ENCODE data around the gene SPP2.

Gene SPP2

DNA sequence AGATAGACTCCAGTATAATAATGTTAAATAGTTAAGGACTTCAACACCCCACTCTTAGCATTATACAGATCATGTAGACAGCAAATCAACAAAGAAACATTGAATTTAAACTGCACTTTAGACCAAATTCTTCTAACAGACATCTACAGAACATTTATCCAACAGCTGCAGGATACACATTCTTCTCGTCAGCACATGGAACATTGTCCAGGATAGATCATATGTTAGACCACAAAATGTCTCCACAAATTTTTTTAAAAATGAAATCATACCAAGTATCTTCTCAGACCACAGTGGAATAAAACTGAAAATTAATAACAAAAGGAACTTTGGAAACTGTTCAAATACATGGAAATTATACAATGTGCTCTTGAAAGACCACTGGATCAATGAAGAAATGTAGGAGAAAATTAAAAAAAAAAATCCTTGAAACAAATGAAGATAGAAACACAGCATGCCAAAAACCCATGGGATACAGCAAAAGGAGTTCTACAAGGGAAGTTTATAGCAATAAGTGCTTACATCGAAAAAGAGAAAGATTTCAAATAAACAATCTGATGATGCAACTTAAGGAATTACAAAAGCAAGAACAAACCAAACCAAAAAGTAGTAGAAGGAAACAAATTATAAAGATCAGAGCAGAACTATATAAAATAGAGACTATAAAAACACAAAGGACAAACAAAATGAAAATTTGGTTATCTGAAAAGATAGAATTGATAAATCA, 12.3 kb upstream of the SPP2 start:
- no peak for DNase-seq (ENCODE audit: low spot score)

DNA sequence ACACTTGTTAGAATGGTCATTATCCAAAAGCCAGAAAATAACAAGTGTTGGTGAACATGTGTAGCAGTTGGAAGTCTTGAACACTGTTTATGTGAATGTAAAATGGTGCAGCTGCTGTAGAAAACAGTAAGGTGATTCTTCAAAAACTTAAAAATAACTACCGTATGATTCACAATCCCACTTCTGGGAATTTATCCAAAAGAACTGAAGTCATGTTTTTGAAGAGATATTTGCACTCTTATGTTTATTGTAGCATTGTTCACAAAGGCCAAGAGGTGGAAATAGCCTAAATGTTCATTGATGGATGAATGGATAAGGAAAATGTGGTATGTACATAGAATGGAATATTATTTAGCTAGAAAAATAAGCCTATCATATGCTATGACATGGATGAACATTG, 6.3 kb upstream of the SPP2 start:
- no peak for DNase-seq (ENCODE audit: low spot score)

DNA sequence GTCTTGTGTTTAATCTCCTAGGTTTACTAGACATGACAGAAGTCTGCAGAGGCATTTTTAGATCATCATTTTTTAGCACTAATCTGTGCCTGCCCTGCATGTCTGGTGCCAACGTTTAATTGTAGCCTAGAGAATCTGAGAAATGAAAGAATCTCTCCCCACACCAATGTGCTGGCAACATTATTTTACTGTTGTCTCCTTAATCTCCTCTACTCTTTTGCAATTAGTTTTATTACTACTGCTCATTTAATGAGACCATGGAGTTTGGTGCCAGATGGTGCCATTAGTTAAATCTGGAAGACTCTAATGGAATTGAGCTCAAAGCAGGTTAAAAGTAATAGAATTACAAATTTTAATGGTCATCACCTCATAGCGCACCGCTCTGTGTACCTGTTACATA, 4.0 kb upstream of the SPP2 start:
- DNase-seq (ENCODE audit: low spot score) = no peak

DNA sequence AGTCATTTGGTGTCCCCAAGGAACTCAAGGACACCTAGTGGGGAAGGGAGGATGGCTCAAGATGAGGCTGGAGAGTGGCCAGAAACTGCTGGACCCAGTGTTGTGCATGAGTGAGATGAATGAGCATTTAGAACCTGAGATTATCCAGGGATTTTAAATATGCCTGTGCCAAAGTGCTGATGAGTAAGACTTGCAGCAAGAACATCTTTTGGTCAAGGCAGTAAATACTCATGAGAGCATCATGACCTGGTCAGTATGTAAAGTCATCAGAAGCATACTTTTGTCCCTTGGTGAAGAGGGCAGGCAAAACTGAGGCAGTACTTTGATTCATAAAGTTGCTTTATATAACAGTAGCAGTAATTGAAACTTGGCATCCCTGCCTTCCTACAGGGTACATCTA, 3.1 kb upstream of the SPP2 start:
- no peak for DNase-seq (ENCODE audit: low spot score)

DNA sequence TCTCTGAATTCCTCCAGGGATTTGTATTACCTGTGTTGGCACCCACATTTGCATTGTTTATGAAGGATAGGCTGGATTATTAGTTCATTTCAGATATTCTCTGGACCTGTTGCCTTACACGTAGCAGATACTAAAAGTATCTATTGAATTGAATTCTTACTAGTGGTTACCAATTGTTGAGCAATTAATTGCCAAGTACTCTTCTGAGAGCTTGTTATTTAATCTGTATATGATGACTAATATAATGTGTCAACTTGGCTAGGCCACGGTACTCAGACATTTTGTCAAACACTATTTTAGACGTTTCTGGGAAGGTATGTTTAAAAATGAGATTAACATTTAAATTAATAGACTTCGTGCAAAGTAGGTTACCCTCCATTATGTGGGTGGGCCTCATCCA, 2.5 kb upstream of the SPP2 start:
- DNase-seq (ENCODE audit: low spot score) = no peak

DNA sequence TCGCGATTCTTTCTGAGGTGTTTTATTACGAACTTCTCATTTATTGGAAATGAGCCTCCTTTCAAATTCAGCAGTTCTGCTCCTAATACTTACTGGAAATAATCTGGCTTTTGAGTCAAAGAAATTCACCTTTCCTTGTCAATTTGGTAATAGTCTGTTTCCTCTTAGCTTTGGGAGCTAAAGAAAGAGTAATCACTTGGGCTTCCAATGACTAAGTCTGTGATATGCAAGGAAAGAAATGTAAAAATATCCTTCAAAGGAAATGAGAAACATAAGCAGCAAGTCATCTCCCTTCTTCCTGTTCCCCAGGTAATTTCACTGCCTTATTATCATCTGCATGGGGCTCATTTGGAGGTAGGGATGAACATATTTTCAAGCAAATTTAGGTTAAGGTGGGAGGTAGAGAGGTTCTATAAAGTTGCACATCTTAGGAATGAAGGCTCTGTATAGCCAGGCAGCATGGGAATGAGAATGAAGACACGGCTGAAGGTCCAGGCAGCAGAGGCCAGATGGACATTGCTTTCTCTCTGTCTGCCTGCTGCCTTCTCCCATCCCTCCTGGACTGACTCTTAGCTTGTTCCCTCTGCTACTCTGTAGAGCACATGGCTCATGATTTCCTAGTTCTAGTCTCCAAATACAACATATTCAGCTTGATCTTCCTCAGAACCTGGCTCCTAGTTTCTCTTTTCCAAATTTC, 1.0 kb downstream of the SPP2 start:
- DNase-seq (ENCODE audit: low spot score) = no peak

DNA sequence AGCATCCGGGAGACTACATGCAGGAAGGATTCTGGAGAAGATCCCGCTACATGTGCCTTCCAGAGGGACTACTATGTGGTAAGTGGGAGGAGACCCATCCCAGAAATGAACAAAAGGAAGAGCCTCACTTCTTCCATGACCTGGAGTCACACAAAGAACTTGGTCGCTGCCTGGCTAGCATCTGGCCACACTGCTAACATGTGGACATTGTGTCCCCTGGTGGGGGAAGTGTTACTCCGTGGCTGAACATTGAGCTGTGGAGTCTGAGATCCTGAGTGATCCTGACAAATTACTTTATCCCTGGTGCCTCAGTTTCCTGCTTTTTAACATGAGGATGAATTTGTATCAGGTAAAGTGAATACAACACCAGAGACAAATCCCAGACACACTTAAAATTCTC, 8.4 kb downstream of the SPP2 start:
- DNase-seq (ENCODE audit: low spot score) = no peak

DNA sequence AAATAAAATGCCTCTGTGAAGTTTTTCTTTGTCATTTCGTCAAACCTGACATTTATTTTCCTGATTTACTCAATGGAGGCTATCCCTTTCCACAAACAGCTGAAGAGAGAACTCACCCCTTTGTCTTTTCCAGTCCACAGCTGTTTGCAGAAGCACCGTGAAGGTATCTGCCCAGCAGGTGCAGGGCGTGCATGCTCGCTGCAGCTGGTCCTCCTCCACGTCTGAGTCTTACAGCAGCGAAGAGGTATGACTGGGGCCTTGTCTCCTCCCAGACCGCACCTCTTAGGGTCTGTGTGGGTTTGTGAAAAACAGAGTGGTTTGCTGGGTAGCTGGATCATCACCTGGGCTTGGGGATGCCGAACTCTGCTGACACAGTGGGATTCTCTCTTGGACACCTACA, 9.7 kb downstream of the SPP2 start:
- no peak for DNase-seq (ENCODE audit: low spot score)

DNA sequence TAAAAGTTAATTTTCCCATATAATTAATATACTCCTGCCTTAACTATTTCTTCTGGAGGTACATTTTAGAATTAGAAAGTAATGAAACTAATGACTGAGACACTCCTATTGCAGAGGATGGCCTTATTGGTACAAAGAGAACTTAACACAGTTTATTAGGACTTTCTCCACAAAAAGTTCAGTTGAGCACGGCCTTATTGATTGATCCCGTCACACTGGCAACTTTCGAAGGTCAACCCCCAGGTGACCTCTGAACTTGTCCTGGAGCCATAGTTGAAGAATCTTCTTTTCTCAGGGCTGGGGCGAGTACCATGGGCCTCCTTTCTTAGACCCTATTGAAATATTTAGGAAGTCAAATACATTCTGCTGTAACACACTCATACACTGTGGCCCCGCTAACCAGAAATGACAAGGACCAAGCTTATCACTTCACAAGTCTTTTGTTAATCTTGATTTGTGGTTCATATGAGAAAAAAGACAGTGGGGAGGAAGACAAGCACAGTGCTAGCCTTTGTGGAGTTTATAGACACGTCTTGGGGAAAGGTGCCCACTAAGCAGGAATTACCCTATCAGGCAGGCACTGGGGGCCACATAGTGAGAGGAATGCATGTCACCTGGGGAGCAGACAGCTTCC, 11.2 kb downstream of the SPP2 start:
- DNase-seq (ENCODE audit: low spot score) = no peak

DNA sequence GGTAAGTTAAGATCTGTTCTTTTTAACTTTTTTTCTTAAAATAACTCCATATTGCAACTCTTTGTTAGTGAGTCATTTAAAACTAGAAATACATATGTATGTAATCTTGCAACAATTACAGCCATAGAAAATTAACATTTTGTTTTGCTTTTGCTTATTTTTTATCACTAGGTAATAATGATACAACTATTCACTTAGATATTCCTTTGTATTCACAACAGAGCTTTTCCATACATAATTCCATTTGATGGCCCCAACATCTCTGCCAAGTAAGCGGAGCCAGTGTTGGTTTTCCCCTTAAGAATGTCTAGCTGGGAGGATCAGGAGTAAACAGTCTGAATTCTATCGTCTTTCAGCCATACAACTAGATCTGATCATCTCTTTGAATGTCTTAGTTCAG, 16.1 kb downstream of the SPP2 start:
- DNase-seq (ENCODE audit: low spot score) = no peak

DNA sequence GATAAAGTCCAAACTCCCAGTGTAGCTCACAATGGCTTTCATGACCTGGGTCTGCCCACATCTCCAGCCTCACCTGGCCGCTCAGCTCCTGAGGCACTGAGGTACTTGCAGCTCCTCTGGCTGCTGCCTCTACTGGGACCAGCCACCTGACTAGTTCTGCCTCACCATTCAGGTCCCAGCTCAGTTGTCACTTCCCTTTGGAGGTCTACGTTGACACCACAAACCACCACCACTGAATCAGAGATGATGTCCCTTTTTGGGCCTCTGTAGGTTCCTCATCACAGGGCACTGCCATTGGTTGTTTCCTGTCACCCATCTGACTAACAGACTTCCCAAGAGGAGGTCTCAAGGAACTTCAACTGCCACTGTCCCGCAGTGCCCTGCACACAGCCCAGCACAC, 21.2 kb downstream of the SPP2 start:
- no peak for DNase-seq (ENCODE audit: low spot score)

DNA sequence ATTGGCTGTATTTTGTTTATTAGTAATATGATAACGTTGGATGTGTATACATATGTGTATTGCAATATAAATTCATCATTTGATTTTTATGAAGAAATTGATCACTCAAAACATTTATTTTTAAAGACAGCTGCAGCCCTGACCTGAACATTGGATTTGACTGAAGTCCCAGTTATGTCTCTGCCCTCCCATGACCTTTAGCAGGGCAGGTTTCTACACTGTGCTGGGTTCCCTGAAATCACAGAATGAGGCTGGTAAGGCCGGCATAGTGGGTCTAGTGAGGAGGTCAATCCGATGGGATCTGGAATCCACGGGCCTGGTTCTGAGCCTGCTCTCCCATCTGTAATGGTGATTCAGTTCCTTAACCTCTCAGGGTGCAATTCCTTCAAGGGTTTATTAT, 22.0 kb downstream of the SPP2 start:
- no peak for DNase-seq (ENCODE audit: low spot score)

DNA sequence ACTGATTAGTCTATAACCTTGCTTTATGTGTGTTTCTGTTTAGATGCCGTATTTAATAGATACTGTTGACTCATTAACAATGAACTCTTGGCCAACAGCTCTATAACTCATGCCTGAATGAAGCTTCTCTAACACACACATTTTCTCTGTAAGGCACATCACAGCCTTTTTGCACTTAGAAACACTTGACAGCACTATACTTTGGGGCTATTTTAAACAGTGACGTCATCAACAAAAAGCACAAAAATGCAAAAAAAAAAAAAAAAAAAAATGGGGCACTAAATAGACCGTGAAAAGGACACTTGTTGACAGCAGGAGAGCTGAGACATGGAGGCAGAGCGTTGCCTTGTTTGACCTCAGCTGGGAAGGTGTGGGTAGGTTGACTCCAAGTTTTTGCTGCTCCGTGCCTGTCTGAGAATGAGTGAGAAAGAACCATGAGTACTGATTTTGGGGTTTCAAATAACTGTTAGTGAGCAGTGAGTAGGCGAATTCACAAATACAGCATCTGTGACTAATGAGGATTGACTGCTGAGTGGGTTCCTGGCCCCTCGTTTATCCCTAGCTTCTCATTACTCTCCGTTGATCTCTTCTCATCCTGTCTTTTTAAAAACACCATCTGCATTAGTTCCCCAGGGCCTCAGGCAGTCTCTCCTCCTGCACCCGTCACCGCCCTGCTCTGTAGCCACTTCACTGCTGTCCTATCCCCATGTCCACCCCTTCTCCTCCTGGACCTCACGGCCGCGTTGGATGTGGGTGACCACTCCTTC, 24.4 kb downstream of the SPP2 start:
- peak; percentile 40 for DNase-seq (ENCODE audit: low spot score)

DNA sequence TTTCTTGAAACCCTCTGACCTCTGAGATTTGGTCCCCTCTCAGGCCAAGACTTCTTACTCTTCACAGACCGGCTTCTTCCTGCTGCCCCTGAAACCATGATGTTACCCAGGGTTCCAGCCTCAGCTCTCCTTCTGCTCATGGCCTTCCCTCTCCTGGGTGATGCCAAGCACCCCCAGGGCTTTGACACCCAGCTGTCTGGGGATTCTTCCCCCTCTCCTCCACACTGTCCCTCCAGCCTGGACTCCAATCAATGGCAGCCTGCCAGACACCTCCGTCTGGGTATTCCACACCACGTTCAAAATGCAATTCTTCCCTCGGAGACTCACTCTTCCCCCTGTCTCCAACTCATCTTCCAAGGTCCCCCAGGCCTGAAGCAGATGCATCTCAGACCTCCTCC, 25.0 kb downstream of the SPP2 start:
- DNase-seq (ENCODE audit: low spot score) = no peak

DNA sequence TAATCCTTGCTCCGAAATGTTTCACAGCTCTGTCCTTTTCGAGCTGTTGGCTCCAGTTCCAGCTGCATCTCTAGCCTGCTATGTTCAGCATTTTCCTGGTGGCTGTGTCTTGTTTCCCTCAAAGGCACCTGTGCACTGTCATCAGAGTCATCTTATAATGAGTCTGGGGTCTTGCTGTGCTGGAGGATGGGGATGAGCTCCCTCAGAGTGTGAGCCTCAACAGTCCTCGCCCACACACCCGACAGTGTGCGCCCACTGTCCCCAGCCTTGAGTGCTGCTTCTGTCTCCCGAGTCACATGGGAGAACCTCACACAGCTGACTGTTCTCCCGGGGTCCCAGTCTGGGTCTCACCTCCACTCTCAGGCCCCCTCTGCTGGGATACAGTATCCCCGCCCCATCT, 25.4 kb downstream of the SPP2 start:
- no peak for DNase-seq (ENCODE audit: low spot score)

DNA sequence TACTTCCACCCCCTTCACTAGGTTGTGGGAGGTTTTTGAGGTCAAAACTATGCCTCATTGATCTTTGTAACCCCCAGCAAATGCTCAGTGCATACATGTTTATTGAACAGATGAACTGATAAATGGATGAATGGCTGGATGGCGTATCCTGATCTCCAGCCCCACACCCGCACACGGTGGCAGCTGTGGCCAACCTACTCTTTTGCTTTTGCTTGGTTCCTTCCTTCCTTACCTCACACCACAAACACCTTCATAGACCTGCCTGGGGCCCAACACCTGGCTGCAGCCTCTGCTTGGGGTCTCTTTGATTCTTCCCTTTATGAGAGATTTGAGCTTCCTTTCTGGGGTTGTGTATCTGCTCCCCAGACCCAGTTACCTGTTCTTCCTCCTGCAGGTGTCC, 25.9 kb downstream of the SPP2 start:
- no peak for DNase-seq (ENCODE audit: low spot score)

DNA sequence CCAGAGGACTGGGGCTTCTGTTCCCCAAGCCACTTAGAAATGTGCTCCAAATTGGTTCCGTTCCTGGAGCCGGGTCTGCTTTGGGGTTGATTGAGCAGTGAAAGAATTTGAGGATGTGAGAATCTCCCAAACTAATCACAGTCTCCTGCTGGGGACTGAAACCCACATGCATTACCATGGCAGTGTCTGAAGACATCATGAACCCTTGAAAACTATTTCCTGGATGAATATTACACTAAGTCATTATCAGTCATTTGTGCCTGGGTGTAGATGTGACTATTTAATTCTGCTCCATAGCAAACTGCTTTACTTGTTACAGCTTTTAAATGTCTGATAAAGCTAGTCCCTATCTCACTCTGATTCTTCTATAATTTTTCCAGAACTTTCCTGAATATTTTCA, 27.6 kb downstream of the SPP2 start:
- DNase-seq (ENCODE audit: low spot score) = no peak

DNA sequence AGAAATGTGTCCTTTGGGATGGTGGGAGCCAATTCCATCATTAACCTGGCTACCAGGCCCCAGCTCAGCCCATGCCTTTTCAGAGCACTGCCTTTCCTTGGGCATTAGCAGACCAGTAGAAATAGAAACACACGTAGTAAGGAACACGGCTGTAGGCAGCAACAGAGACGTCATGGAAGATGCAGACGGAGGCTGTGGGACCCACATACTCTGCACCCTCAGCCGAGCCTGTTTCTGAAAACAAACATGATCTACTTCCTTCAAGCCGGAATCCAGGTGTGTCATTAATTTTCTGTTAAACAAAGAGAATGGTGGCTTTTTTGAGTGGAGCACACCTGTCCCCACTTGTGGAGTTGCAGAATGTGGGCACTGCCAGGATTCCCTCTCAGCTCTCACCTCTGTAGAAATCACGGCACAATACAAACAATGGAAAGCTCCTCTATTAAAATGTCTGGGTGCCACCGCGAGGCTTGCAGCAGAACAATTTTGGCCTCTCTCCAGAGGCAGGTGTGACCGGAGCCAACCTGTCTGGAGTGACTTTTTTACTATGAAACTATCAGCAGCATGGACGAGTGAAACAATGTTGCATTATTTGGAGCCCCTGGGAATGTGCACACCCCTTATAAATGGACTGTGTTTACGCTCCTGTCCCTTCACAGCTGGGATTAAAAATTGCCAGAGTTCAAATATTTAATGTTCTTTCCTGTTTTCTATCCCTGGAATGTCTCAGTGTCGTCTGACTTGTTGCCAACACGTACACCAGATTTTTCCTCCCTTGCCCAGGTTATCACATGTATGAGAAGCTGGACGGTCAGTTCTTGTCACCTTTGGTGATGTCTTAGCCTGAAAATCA, 31.7 kb downstream of the SPP2 start:
- no peak for DNase-seq (ENCODE audit: low spot score)

DNA sequence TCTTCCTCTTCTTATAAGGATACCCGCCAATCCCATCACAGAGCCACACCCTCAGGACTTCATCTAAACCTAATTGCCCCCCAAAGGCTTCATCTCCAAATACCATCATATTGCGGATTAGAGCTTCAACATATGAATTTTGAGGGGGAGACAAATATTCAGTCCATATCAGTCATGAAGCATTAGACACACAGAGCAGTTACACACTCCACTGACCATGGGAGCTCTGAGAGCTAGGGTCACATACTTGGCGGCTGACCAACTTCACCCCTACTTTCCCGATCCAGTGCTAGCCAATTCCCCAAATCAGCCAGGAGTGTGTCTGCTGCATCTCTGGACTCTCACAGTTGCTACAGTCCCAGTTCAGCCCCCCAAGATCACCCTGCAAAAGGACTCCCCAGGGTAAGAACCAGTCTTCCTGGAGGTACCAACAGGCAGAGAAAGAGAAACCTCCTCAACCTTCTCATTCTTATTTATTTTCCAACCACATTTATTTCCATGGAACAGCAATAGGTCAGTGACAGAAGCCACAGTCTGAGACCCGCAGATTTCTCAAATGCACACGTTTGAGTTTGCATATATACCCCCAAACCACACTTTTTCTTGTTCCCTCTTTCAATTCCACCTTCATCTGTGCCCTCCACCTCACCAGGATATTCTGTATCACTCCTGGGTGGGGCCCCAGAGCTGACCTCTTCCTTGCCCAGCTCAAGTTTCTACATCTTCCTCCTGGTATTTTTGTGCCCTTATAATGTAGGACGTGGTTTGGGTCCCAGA, 33.3 kb downstream of the SPP2 start:
- no peak for DNase-seq (ENCODE audit: low spot score)

DNA sequence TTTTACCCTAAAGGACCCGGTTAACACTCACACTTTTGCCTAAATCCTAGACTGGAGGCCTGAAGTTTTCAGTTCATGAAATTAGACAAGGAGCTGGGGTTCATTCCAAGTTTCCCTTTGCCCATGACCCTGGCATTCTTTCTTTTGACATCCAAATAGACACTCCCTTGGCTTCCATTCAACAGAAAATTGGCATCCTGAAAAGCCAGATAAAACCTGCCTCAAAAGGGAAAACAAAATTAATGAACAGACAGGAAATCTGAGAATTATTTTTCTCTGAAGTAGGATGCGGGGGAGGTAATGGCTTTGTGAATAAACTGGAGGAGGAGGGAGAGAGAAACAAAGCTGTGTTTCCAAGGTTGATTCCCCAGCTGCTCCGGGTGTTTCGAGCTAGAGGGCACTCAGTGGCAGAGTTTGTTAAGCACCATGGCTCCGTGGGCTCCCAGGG, 41.0 kb downstream of the SPP2 start:
- peak; percentile 31 for DNase-seq (ENCODE audit: low spot score)

DNA sequence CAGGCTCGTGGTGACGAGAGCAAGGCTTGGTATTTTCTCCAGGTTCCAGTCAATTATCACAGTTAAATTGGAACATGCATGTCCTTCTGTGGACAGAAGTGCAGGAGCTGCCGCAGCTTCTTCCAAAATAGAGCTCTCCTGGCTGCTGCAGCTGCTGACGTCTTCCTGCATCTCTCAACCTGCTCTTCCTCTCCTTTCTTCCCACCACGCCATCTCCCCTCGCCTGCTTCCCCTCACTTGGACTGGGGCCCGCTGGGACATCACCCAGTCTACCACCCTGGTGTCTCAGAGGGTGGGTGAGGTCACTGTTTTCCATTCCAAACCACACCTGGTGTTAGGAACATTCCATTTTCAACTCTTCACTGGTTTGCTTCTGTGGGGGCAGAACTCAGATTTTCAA, 41.4 kb downstream of the SPP2 start:
- no peak for DNase-seq (ENCODE audit: low spot score)

All from Ammon's horn (tissue), 1 donor.